Activated T-helper 1 cell treated with anti-CD3 and anti-CD28 coated beads, Interleukin-12 subunit alpha, Interleukin-12 subunit beta, Interleukin-2, Interleukin-4 antibody, amounts not matched to agents 30 ng/mL and 10 ng/mL and 1 ng/mL, durations not matched to agents 14 hours and 24 hours and 36 hours (primary cell): Measurements from ENCODE around the gene NSUN2. TPM values are rescaled to one million over a fixed set of nuclear protein-coding genes. Genes with fewer than 3 reads are reported as not detected.
A peak's percentile ranks its signal among the peaks of the same experiment; 100 is the strongest.

Experiments
- DNase-seq: peaks from one replicate; pipeline ENCODE4 v3.0.0; 2021; ENCODE audit warnings: low spot score
- H3K27ac Mint-ChIP-seq: one replicate; pipeline ENCODE4 v1.8.0; 2021; ENCODE audit warnings: mild to moderate bottlenecking, mixed read lengths
- H3K27me3 Mint-ChIP-seq: one replicate; pipeline ENCODE4 v1.8.0; 2022; ENCODE audit warnings: mild to moderate bottlenecking, moderate library complexity, mixed read lengths; ENCODE audit not compliant: insufficient read depth
- H3K36me3 Mint-ChIP-seq: one replicate; pipeline ENCODE4 v1.8.0; 2021; ENCODE audit warnings: low read depth, mixed read lengths
- H3K4me1 Mint-ChIP-seq: one replicate; pipeline ENCODE4 v1.8.0; 2021; ENCODE audit warnings: low read depth, mixed read lengths
- H3K4me3 Mint-ChIP-seq: one replicate; pipeline ENCODE4 v1.8.0; 2021; ENCODE audit warnings: mild to moderate bottlenecking, moderate library complexity, mixed read lengths
- H3K9me3 Mint-ChIP-seq: one replicate; pipeline ENCODE4 v1.8.0; 2021; ENCODE audit warnings: mixed read lengths
- intact Hi-C: fragments of 100-400 bp; cut with micrococcal nuclease; formaldehyde crosslinking; loops from one replicate; pipeline ENCODE4 v1.15.1; 2024
- total RNA-seq: library from RNA; stranded (reverse); gene quantifications from 2 replicates; pipeline ENCODE4 v1.2.3, GENCODE V29; 2022

The NSUN2 gene
- total RNA-seq, 1 donor from 2014 or later: 146 TPM

GRCh38 chr5:6611334-6612256, 21.2 kb downstream of the NSUN2 start:
- Mint-ChIP-seq H3K4me3 (no peak overlapping the region), H3K27me3 (no peaks in the 10 kb centered on the region), H3K9me3 (no peaks in the 10 kb centered on the region), H3K4me1 (peaks cover 20% of the 10 kb centered on the region), H3K27ac (no peak overlapping the region), H3K36me3 (peaks cover 53% of the 10 kb centered on the region)
- no peak for DNase-seq
- intact Hi-C loops: no loop called here

- no peak for DNase-seq
- Mint-ChIP-seq H3K36me3 (peaks cover 43% of the 10 kb centered on the region), H3K9me3 (no peaks in the 10 kb centered on the region), H3K27ac (peak overlapping the region; percentile 8), H3K27me3 (no peaks in the 10 kb centered on the region), H3K4me3 (no peak overlapping the region), H3K4me1 (no peaks in the 10 kb centered on the region)
- intact Hi-C loops: no loop called here
Observed at GRCh38 chr5:6608016-6608415, 24.8 kb downstream of the NSUN2 start.

DNA sequence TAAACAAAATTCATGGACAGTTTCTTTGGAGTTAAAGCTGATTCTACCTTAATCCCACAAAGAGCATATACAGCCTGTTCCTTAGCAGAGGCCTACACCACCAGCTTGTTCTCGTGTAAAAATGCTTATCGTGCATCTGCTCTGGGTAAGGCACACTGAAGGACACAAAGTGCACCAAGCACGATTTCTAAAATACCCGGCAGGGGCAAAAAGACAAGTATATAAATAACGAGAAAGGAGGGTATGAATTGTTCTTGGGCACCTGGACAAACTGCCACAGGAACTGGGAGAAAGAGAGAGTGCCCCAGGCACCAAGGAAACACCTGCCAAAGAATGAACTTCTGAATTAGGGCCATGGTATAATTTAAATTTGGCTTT, 25.3 kb downstream of the NSUN2 start:
- Mint-ChIP-seq H3K36me3 (peaks cover 47% of the 10 kb centered on the region), H3K27ac (no peak overlapping the region), H3K9me3 (no peaks in the 10 kb centered on the region), H3K4me3 (no peak overlapping the region), H3K27me3 (no peaks in the 10 kb centered on the region), H3K4me1 (no peaks in the 10 kb centered on the region)
- no peak for DNase-seq
- intact Hi-C loops: no loop called here

- H3K9me3 Mint-ChIP-seq: no peaks in the 10 kb centered on the region
- H3K4me3 Mint-ChIP-seq: no peak overlapping the region
- no peaks in the 10 kb centered on the region for H3K4me1 Mint-ChIP-seq
- peaks cover 50% of the 10 kb centered on the region for H3K36me3 Mint-ChIP-seq
- intact Hi-C loops: no loop called here
- no peak for DNase-seq
- no peaks in the 10 kb centered on the region for H3K27me3 Mint-ChIP-seq
- H3K27ac Mint-ChIP-seq: no peak overlapping the region
Observed at GRCh38 chr5:6606884-6607558, 25.8 kb downstream of the NSUN2 start.

DNA sequence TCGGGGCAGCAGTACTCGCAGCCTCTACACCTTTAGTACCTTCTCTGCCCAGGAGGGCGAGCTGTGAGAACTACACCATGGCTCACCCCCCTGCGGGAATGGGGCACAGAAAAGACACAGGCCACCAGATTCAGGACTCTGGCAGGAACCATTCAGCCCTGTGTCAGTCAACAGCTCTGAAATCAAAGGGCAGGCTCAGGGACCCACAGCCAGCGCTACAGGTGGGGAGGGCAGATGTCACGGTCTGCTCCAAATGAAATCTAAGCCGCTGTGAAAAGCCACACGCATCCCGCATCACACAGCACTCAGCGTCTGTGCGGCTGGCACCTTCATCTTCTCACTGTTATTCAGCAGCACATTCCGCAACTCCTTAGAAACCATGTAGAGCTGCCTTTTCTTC, 27.9 kb downstream of the NSUN2 start:
- Mint-ChIP-seq H3K9me3 (no peaks in the 10 kb centered on the region), H3K27ac (no peak overlapping the region), H3K4me3 (no peak overlapping the region), H3K4me1 (no peaks in the 10 kb centered on the region), H3K36me3 (peaks cover 59% of the 10 kb centered on the region), H3K27me3 (no peaks in the 10 kb centered on the region)
- DNase-seq: no peak
- intact Hi-C loops: no loop called here

DNA sequence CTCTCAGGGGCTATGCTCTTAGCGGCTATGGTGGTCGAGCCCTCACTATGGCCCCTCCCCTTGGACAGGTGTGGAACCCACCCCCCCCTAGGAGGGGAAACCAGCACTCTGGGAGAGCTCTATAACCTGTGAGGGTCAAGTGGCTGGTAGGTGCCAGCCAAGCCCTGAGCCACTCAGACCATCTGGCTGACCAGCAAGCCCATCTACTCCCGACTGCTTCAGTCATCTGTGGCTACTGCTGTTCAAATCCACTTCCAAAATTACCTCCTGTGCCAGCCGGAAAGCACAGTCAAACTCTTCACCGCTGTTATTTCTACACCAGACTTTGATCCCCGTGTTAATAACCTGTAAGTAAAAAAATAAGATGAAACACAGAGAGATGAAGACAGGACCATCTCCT, 28.5 kb downstream of the NSUN2 start:
- Mint-ChIP-seq H3K4me1 (no peaks in the 10 kb centered on the region), H3K4me3 (no peak overlapping the region), H3K27ac (no peak overlapping the region), H3K36me3 (peaks cover 55% of the 10 kb centered on the region), H3K27me3 (no peaks in the 10 kb centered on the region), H3K9me3 (no peaks in the 10 kb centered on the region)
- intact Hi-C loops: no loop called here
- DNase-seq: no peak

- no peak overlapping the region for H3K27ac Mint-ChIP-seq
Observed at GRCh38 chr5:6603643-6604042, 29.2 kb downstream of the NSUN2 start.

DNA sequence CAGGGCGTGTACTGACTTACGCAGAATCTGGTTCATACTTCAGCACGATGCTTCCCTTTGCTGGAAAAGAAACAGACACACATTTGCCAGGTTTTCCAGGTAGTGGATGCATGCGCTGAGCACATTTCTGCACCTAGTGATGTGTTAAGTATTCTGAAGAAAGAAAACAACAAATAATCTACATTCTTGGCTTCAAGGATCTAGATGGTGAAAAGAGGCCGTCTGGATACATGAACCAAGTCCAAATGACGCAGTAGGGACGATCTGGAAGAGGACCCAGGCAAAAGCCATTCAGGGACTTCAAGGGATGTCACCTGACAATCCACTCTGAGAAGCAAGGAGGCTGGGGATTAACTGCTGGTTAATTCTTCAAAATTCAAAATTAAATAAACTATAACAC, 30.4 kb downstream of the NSUN2 start:
- Mint-ChIP-seq H3K9me3 (no peaks in the 10 kb centered on the region), H3K36me3 (peaks cover 58% of the 10 kb centered on the region), H3K27ac (no peak overlapping the region), H3K4me3 (no peak overlapping the region), H3K27me3 (no peaks in the 10 kb centered on the region), H3K4me1 (no peaks in the 10 kb centered on the region)
- DNase-seq: no peak
- intact Hi-C loops: loop anchor here (2.0 kb wide), 1 partner anchor 14 kb away; no protein-coding TSS in a partner anchor

More at GRCh38 chr5:6603643-6604042, 29.2 kb downstream of the NSUN2 start:
- Mint-ChIP-seq H3K4me1 (no peaks in the 10 kb centered on the region), H3K27me3 (no peaks in the 10 kb centered on the region), H3K36me3 (peaks cover 55% of the 10 kb centered on the region), H3K4me3 (no peak overlapping the region), H3K9me3 (no peaks in the 10 kb centered on the region)
- intact Hi-C loops: loop anchor here (2.0 kb wide), 1 partner anchor 13 kb away; no protein-coding TSS in a partner anchor
- DNase-seq: no peak

DNA sequence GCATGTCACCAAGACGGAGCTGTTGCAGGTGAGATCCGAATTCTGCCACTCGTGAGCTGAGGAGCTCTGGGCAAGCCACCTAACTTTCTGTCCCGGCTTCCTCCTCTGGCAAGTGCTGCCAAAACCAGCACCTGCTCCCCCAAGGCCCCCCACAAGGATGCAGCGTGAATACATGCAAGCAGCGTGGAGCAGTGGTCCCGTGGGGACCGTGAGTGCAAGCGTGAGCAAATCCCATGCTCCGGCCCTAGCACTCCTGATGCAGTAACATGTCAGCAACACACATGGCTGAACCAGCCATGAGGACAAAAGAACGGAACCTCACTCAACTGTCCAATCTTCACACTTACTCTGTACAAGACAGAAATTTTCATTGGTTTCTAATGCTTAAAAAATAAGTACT, 31.0 kb downstream of the NSUN2 start:
- intact Hi-C loops: loop anchor here (2.0 kb wide), 1 partner anchor 15 kb away; no protein-coding TSS in a partner anchor
- Mint-ChIP-seq H3K36me3 (peaks cover 57% of the 10 kb centered on the region), H3K27me3 (no peaks in the 10 kb centered on the region), H3K9me3 (no peaks in the 10 kb centered on the region), H3K4me3 (no peak overlapping the region), H3K4me1 (no peaks in the 10 kb centered on the region), H3K27ac (no peak overlapping the region)
- DNase-seq: no peak

DNA sequence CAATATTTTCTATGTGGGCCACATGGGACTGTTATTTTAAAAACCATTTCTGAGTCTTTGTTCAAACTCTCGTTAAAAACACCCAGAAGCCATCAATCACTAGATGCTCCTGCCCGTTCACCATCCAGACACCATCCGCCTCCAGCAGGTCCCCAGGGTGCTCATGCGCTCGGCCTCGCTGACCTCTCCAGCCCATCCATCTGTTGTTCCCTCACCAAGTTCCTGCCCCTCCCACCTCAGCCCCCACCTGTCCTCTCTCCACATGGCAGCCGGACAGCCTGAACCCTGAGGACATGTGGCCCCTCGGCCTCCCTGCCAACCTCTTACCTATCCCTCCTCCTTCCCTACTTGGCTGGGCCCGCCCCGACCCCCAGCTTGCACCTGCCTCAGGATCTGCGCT, 31.6 kb downstream of the NSUN2 start:
- no peak for DNase-seq
- no peak overlapping the region for H3K27ac Mint-ChIP-seq
- H3K27me3 Mint-ChIP-seq: no peaks in the 10 kb centered on the region
- H3K9me3 Mint-ChIP-seq: no peaks in the 10 kb centered on the region
- intact Hi-C loops: no loop called here
- no peaks in the 10 kb centered on the region for H3K4me1 Mint-ChIP-seq
- H3K4me3 Mint-ChIP-seq: no peak overlapping the region
- peaks cover 61% of the 10 kb centered on the region for H3K36me3 Mint-ChIP-seq

- Mint-ChIP-seq H3K4me3 (no peak overlapping the region), H3K36me3 (peaks cover 58% of the 10 kb centered on the region), H3K9me3 (no peaks in the 10 kb centered on the region), H3K27ac (no peak overlapping the region), H3K4me1 (no peaks in the 10 kb centered on the region), H3K27me3 (no peaks in the 10 kb centered on the region)
- DNase-seq: no peak
- intact Hi-C loops: no loop called here
Observed at GRCh38 chr5:6599739-6600138, 33.1 kb downstream of the NSUN2 start.

DNA sequence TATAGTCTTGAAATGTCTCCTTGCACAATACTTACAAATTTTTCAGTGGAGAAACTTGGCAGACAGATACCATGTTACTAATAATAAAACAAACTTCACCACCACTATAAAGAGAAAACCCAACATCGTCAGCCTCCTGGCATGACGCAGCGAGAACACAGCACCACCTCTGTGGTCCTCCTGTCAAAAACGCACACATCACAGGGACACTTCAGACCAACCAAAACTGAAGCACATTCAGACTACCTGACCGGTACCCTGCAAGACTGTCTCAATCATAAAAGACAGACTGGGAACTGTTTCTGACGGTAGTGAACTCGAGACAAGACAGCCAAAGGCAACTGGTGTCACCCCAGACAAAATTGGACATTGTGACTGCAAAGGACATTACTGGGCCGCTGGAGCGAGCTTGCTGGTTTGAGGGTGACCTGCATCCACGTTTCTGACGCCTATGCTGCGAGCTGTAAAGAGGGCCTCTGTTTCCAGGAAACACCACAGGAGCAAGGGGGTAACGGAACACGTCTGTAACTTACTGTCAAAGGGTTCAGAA, 34.4 kb downstream of the NSUN2 start:
- H3K4me1 Mint-ChIP-seq: no peaks in the 10 kb centered on the region
- H3K4me3 Mint-ChIP-seq: no peak overlapping the region
- no peaks in the 10 kb centered on the region for H3K27me3 Mint-ChIP-seq

DNA sequence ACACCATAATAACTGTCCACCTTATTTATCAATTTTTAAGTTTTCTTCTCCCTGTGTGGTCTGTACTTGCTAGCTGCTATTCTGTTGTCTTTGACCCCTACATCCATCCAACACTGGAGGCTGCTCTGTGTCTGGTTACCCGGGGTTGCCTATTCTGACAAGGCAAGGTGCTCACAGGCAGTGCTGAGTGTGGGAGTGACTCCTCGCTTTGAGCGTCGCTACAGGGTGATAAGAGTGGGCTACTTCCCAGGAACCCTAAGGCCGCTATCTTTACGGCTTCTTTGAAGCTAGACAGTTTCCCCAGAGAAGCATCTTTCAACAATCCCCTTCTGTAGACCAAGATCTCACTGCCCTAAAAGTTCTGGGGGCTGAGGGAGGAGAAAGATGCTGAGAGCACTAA, 35.3 kb downstream of the NSUN2 start:
- no peak overlapping the region for H3K4me3 Mint-ChIP-seq
- DNase-seq: no peak
- no peak overlapping the region for H3K27ac Mint-ChIP-seq
- no peaks in the 10 kb centered on the region for H3K4me1 Mint-ChIP-seq
- H3K9me3 Mint-ChIP-seq: no peaks in the 10 kb centered on the region
- intact Hi-C loops: no loop called here
- no peaks in the 10 kb centered on the region for H3K27me3 Mint-ChIP-seq
- H3K36me3 Mint-ChIP-seq: peaks cover 50% of the 10 kb centered on the region

More for the DNA sequence above, 34.4 kb downstream of the NSUN2 start:
- Mint-ChIP-seq H3K27ac (no peak overlapping the region), H3K36me3 (peaks cover 56% of the 10 kb centered on the region), H3K9me3 (no peaks in the 10 kb centered on the region)
- no peak for DNase-seq
- intact Hi-C loops: no loop called here
